ENCODE measurements around the gene MESD.

GRCh38 chr15:80920271-80920699 is 69.3 kb downstream of the MESD start:
- TF ChIP-seq CTCF (conservative IDR thresholded peaks at IDR 0.05; ENCODE audit: low read depth, low read length) (no peak), EZH2 (IDR thresholded peaks at IDR 0.05; ENCODE audit: low read length, unreplicated experiment) (no peak), EZH2phosphoT487 (IDR thresholded peaks at IDR 0.05; ENCODE audit: borderline replicate concordance, low read length) (no peak)

Data from PC-3 (cell line).